Hematopoietic multipotent progenitor cell treated with erythropoietin and hydrocortisone succinate and interleukin-3 and kit ligand, for 8 days (in vitro differentiated cells): ENCODE results near the gene ARHGEF10L.
"Not testable (repeated sequence)": the region's sequence is repeated elsewhere in the genome, so short reads cannot be mapped to it uniquely, and the experiment has no call there.

Experiments used
- DNase-seq: peaks from one replicate; pipeline ENCODE4 v3.0.0-alpha.2; 2015

Gene ARHGEF10L

GRCh38 chr1:17615157-17615556 is 75.7 kb downstream of the ARHGEF10L start:
- DNase-seq = no peak

- no peak for DNase-seq
Measured at GRCh38 chr1:17615959-17616358, 76.5 kb downstream of the ARHGEF10L start.

GRCh38 chr1:17616731-17617279 is 77.3 kb downstream of the ARHGEF10L start:
- no peak for DNase-seq

DNA sequence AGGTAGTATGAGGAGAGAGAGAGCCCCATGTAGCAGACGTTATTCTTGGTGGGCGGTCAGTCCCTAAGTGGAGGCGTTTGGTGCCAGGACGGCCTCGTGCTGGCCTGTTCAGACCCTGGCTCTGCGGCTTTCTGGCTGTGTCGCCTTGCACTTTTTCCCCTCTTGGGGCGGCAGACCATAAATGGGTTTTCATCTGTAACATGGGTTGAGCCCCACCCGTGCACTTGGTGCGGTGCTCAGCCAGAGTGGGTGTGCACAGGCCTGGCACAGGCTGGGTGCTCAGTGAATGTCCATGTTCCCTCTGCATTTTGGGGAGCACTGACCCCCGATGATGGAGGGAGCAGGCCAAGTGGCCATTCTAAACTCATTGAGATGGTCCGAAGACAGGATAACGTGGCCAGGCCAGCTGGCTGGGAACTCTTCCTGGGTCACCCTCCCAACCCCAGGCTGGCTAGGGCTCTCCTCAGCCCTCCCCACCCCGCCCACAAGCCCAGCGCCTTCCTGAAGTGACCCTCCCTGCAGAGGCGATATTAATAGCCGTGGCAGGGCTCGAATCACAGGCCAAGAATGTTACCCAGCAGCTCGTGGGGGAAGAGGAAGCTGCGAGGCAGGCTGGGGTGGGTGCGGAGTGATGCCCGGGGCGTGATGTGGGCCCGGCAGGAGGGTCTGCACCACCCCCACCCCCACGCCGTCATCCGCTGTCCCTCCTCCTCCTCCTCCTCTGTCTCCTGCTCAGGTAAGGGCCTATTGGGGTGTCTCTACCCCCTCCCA is 78.5 kb downstream of the ARHGEF10L start:
- DNase-seq = no peak

GRCh38 chr1:17618558-17619247 is 79.2 kb downstream of the ARHGEF10L start:
- DNase-seq = no peak

DNA sequence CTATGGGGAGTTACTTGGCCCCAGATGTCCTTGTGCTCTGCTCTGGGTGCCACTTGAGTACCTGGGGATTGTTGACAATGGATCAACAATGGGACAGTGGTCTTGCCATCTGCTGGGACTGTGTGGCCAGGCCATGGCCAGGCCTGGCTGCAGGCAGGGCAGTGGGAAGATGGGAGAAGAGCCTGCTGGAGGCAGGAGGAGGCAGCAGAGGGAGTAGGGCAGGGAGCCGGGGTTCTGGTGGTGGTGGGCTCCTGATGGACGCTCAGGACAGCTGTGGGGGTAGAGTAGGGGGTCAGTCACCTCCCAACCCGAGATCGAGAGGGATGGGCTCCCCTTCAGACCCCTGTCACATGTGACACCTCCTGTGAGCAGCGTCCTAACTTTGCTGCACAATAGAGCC is 81.0 kb downstream of the ARHGEF10L start:
- no peak for DNase-seq

GRCh38 chr1:17621691-17622090 is 82.2 kb downstream of the ARHGEF10L start:
- DNase-seq = no peak

DNA sequence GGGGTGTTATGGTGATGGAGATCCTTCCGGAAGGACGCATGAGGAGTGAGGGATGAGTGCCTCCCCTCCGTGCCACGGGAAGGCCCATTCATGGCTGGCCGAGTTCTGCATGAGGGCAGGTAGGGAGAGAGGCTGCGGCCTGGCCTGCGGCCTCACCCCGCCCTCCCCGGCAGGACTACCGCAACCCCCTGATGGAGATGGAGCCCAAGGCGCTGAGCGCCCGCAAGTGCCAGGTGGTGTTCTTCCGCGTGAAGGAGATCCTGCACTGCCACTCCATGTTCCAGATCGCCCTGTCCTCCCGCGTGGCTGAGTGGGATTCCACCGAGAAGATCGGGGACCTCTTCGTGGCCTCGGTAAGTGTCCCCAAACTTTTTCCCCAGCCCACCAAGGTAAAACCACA is 83.3 kb downstream of the ARHGEF10L start:
- DNase-seq = no peak

GRCh38 chr1:17624611-17625233 is 85.2 kb downstream of the ARHGEF10L start:
- DNase-seq = no peak

DNA sequence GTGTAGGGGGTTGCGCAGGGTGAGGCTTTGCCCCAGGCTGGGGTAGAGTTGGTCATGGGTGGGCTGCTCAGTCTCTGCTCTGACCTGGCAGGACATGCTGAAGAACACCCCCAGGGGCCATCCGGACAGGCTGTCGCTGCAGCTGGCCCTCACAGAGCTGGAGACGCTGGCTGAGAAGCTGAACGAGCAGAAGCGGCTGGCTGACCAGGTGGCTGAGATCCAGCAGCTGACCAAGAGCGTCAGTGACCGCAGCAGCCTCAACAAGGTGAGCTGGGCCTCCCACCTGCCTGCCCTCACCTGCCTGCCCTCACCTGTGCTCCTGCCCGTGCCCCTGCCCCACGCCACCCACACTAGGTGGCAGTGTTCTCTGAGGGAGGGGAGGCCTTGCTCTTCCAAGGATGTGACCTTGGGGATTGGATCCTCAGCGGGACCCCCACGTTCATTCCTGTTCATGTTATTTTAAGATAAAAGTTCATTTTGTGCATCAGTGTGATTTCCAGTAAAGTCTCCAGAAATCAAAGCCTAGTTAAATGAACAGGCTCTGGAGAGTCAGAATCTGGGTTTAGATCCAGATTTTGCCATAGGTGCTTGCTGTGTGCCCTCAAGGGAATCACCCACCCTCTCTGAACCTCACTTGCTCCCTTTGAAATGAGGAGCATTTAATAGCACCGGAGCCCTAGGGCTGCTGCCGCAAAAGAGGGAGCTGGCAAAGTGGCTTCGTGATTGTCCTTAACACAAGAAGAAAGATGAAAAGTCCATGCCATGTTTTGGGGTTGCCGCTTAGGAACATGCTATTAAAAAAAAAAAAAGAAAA is 87.9 kb downstream of the ARHGEF10L start:
- no peak for DNase-seq

DNA sequence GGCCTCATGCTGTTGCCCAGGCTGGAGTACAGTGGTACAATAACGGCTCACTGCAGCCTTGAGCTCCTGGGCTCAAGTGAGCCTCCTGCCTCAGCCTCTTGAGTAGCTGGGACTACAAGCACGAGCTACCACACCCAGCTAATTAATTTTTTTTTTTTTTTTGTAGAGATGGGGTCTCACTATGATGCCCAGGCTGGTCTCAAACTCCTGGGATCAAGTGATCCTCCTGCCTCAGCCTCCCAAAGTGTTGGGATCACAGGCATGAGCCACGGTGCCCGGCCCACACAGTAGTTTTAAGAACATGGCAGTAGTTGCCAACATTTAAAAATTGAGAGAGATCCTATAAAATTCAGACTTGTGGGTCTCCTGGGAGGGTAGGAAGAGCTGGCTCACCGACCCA is 89.5 kb downstream of the ARHGEF10L start:
- not testable (repeated sequence) for DNase-seq

GRCh38 chr1:17629460-17629859 is 90.0 kb downstream of the ARHGEF10L start:
- DNase-seq = no peak

- no peak for DNase-seq
Measured at GRCh38 chr1:17630048-17630830, 90.7 kb downstream of the ARHGEF10L start.

DNA sequence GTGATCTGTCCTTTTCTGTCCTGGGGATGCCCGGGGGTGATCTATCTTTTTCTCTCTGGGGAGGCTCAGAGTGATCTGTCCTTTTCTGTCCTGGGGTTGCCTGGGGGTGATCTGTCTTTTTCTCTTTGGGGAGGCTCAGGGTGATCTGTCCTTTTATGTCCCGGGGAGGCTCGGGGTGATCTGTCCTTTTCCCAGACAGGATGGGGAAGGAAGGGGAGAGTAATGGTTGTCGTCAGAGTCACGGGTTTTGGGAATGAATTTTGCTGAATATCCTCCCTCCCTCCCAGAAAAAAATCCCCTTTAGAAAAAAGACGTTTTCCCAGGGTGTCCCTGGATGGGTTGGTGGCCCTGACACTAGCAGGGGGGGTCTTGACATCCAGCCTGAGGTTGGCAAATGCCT is 91.5 kb downstream of the ARHGEF10L start:
- no peak for DNase-seq

GRCh38 chr1:17631410-17631809 is 91.9 kb downstream of the ARHGEF10L start:
- DNase-seq = no peak

DNA sequence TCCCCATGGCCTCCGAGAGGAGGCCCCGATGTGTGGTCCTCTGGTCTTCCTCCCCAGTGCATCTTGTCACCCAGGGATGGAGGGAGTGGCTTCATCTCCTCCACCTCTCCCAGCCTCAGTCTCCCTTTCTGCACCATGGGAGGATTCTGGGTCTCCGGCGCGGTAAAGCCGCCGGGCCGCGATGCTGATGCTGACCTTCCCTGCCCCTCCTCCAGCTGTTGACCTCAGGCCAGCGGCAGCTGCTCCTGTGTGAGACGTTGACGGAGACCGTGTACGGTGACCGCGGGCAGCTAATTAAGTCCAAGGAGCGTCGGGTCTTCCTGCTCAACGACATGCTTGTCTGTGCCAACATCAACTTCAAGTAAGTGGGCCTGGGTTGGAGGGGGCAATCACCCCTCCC is 92.6 kb downstream of the ARHGEF10L start:
- no peak for DNase-seq

GRCh38 chr1:17632541-17633184 is 93.2 kb downstream of the ARHGEF10L start:
- DNase-seq = no peak

GRCh38 chr1:17633654-17634053 is 94.2 kb downstream of the ARHGEF10L start:
- no peak for DNase-seq

DNA sequence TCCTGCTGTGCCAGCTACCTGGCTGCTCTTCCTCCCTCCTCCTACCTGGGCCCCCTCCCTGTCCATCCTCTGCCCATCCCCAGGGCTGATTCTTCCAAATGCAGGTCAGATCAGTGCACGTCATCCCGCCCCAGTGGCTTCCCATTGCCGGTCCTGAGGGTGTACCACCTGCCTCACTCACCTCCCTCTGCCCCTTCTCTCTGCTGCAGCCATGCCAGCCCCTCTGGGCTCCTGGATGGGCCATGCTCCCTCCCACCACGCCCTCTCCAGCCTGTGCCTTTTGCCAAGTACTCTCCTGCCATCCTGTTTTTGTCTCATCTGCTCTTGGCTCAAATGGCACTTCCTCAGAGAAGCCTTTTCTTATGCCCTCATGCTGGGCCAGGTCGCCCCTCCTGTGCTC is 95.8 kb downstream of the ARHGEF10L start:
- no peak for DNase-seq

- DNase-seq = no peak
Measured at GRCh38 chr1:17635811-17636210, 96.3 kb downstream of the ARHGEF10L start.

GRCh38 chr1:17636612-17637011 is 97.1 kb downstream of the ARHGEF10L start:
- DNase-seq = no peak

DNA sequence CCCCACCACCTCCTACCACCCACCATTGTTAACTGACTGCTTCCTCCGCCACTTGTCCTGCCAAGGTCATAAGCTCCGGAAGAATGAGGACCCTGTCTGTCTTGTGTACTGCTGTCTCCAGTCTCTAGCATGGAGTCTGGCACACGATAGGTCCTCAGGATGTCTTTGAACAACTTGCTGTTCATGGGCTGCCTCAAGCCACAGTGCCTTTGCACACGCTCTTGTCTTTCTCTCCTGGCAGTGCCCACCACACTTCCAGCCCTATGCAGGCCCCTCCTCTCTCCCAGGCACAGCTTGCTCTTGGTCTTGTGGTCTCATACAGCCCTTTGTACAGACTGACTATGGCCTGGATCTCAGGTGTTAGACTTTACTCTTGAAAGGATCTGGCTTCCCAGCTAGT is 97.6 kb downstream of the ARHGEF10L start:
- DNase-seq = no peak
